ENCODE measurements around the gene RAB27A.

- TF ChIP-seq, protein P1, sequence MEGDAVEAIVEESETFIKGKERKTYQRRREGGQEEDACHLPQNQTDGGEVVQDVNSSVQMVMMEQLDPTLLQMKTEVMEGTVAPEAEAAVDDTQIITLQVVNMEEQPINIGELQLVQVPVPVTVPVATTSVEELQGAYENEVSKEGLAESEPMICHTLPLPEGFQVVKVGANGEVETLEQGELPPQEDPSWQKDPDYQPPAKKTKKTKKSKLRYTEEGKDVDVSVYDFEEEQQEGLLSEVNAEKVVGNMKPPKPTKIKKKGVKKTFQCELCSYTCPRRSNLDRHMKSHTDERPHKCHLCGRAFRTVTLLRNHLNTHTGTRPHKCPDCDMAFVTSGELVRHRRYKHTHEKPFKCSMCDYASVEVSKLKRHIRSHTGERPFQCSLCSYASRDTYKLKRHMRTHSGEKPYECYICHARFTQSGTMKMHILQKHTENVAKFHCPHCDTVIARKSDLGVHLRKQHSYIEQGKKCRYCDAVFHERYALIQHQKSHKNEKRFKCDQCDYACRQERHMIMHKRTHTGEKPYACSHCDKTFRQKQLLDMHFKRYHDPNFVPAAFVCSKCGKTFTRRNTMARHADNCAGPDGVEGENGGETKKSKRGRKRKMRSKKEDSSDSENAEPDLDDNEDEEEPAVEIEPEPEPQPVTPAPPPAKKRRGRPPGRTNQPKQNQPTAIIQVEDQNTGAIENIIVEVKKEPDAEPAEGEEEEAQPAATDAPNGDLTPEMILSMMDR (optimal IDR thresholded peaks at IDR 0.05 in 1 of 3, IDR thresholded peaks at IDR 0.05 in 1 of 3, conservative IDR thresholded peaks at IDR 0.05 in 1 of 3; ENCODE audit: extremely low read depth in 1 of 3, insufficient read depth in 2 of 3, low read length in 3 of 3): no peak
- TF ChIP-seq EZH2 (IDR thresholded peaks at IDR 0.05; ENCODE audit: low read length): no peak
Observed at GRCh38 chr15:55257012-55257670, 32.5 kb downstream of the RAB27A start.
